KMS-11 (cell line): ENCODE measurements around the gene EIF2AK3.
A peak's percentile ranks its signal among the peaks of the same experiment; 100 is the strongest.
"Not testable (repeated sequence)": the region's sequence is repeated elsewhere in the genome, so short reads cannot be mapped to it uniquely, and the experiment has no call there.

Source experiments
- H2AFZ ChIP-seq: fragments of 200-600 bp; sonication (generic); 2 replicates; pipeline ENCODE4 v1.6.1; 2016; ENCODE audit warnings: antibody characterized with exemption, mixed run types, low read depth
- H3K27ac ChIP-seq: fragments of 200-600 bp; sonication (generic); 2 replicates; pipeline ENCODE4 v1.6.1; 2016; ENCODE audit warnings: mild to moderate bottlenecking, mixed run types
- H3K27me3 ChIP-seq: fragments of 200-600 bp; sonication (generic); 2 replicates; pipeline ENCODE4 v1.6.1; 2017; ENCODE audit warnings: mild to moderate bottlenecking, low read depth, mixed run types, moderate library complexity; ENCODE audit not compliant: insufficient read depth
- H3K36me3 ChIP-seq: fragments of 200-600 bp; sonication (generic); 2 replicates; pipeline ENCODE4 v1.6.1; 2017; ENCODE audit warnings: mild to moderate bottlenecking, mixed run types; ENCODE audit not compliant: insufficient read depth
- H3K4me1 ChIP-seq: fragments of 200-600 bp; sonication (generic); 2 replicates; pipeline ENCODE4 v1.6.1; 2016; ENCODE audit warnings: mild to moderate bottlenecking, low read depth, mixed run types; ENCODE audit not compliant: poor library complexity, severe bottlenecking
- H3K4me2 ChIP-seq: fragments of 200-600 bp; sonication (generic); 2 replicates; pipeline ENCODE4 v1.7.0; 2016; ENCODE audit warnings: mild to moderate bottlenecking, mixed run types
- H3K4me3 ChIP-seq: fragments of 200-600 bp; sonication (generic); IDR thresholded peaks from 2 replicates; pipeline ENCODE4 v1.6.1; 2017; ENCODE audit warnings: low read depth, low read length, mixed read lengths; ENCODE audit not compliant: insufficient read depth
- H3K79me2 ChIP-seq: fragments of 200-600 bp; sonication (generic); 2 replicates; pipeline ENCODE4 v1.6.1; 2016; ENCODE audit warnings: low read depth, mixed run types; ENCODE audit not compliant: insufficient read depth
- H3K9ac ChIP-seq: fragments of 200-600 bp; sonication (generic); 2 replicates; pipeline ENCODE4 v1.6.1; 2016; ENCODE audit warnings: mild to moderate bottlenecking, mixed run types
- H4K20me1 ChIP-seq: fragments of 200-600 bp; sonication (generic); 2 replicates; pipeline ENCODE4 v1.6.1; 2016; ENCODE audit warnings: mild to moderate bottlenecking, mixed run types; ENCODE audit not compliant: insufficient read depth
- CTCF ChIP-seq: fragments of 200-600 bp; sonication (generic); conservative IDR thresholded peaks from 2 replicates; pipeline ENCODE4 v1.6.1; 2017; ENCODE audit warnings: low read depth, mild to moderate bottlenecking, antibody characterized with exemption, low read length, moderate library complexity, mixed read lengths

The EIF2AK3 gene

GRCh38 chr2:88557290-88557689, 70.0 kb downstream of the EIF2AK3 start:
- no peak for TF ChIP-seq CTCF
- Histone ChIP-seq H3K27ac (no peak overlapping the region), H3K27me3 (no peaks in the 10 kb centered on the region), H4K20me1 (no peaks in the 10 kb centered on the region), H3K4me2 (no peak overlapping the region), H3K36me3 (no peaks in the 10 kb centered on the region; the same call in 1 of the 2 replicates), H3K79me2 (no peaks in the 10 kb centered on the region), H3K9ac (no peak overlapping the region), H3K4me3 (no peak overlapping the region), H2AFZ (no peak overlapping the region), H3K4me1 (no peaks in the 10 kb centered on the region)

- Histone ChIP-seq H3K4me3 (no peak overlapping the region), H3K9ac (no peak overlapping the region), H4K20me1 (no peaks in the 10 kb centered on the region), H2AFZ (no peak overlapping the region), H3K4me2 (no peak overlapping the region), H3K79me2 (no peaks in the 10 kb centered on the region), H3K27me3 (no peaks in the 10 kb centered on the region), H3K4me1 (no peaks in the 10 kb centered on the region), H3K36me3 (no peaks in the 10 kb centered on the region; the same call in 1 of the 2 replicates), H3K27ac (no peak overlapping the region)
- no peak for TF ChIP-seq CTCF
These were observed 71.2 kb downstream of the EIF2AK3 start for GRCh38 chr2:88556026-88556425.

- Histone ChIP-seq H3K79me2 (no peaks in the 10 kb centered on the region), H3K9ac (no peak overlapping the region), H3K27me3 (no peaks in the 10 kb centered on the region), H4K20me1 (no peaks in the 10 kb centered on the region), H3K27ac (no peak overlapping the region), H3K4me2 (no peak overlapping the region), H3K4me1 (no peaks in the 10 kb centered on the region), H3K36me3 (no peaks in the 10 kb centered on the region; the same call in 1 of the 2 replicates), H3K4me3 (no peak overlapping the region), H2AFZ (no peak overlapping the region)
- TF ChIP-seq CTCF, result 0 out of 2 replicates have a peak, but pooled peaks have one; percentile 25
These were observed 73.1 kb downstream of the EIF2AK3 start for GRCh38 chr2:88554189-88554588.

GRCh38 chr2:88549616-88550292, 77.5 kb downstream of the EIF2AK3 start:
- no peaks in the 10 kb centered on the region for H4K20me1 ChIP-seq
- H3K27ac ChIP-seq, result no peak overlapping the region
- H3K79me2 ChIP-seq, result no peaks in the 10 kb centered on the region
- no peaks in the 10 kb centered on the region for H3K27me3 ChIP-seq
- no peak overlapping the region for H3K9ac ChIP-seq
- H3K4me1 ChIP-seq, result no peaks in the 10 kb centered on the region
- no peak overlapping the region for H3K4me3 ChIP-seq
- TF ChIP-seq CTCF, result no peak
- no peak overlapping the region for H2AFZ ChIP-seq
- H3K36me3 ChIP-seq, result no peaks in the 10 kb centered on the region
- no peak overlapping the region for H3K4me2 ChIP-seq

- H3K4me1 ChIP-seq, H4K20me1 ChIP-seq, H3K27ac ChIP-seq, H3K4me3 ChIP-seq, H3K4me2 ChIP-seq, H2AFZ ChIP-seq, H3K27me3 ChIP-seq, H3K9ac ChIP-seq, H3K79me2 ChIP-seq, H3K36me3 ChIP-seq: not testable (repeated sequence)
These were observed 81.0 kb downstream of the EIF2AK3 start for GRCh38 chr2:88546291-88546690.
